SW 1271 (cell line): ENCODE measurements around the gene ZDHHC20.
"Not testable (repeated sequence)": the region's sequence is repeated elsewhere in the genome, so short reads cannot be mapped to it uniquely, and the experiment has no call there.

ENCODE experiments used
- DNase-seq, 2 experiments: peaks; one replicate each; lab custom pipeline; 2025; lab: John Stamatoyannopoulos, UW

Gene ZDHHC20

DNA sequence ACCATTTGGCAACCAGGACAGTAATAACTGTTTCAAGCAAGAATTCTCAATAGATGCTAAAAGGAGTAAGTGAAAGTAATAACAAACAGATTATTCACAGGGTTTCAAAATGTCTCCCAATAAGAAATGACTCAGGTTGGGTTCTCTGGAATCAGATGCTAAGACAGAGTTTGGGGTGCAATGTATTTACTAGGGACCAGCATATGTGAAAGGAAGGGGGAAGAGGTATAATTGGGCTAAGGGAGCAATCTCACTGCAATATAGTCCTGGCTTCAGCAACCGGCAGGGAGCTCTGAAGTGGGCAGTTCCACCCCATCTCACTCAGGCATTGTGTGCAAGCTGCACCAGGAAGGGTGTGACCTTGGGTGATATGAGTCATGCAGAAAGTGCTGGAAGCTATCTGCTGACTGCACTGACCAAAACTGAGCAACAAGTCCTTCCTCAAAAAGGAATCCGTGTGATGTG, 23.4 kb downstream of the ZDHHC20 start:
- peak; percentile 39 to 80 for DNase-seq

DNA sequence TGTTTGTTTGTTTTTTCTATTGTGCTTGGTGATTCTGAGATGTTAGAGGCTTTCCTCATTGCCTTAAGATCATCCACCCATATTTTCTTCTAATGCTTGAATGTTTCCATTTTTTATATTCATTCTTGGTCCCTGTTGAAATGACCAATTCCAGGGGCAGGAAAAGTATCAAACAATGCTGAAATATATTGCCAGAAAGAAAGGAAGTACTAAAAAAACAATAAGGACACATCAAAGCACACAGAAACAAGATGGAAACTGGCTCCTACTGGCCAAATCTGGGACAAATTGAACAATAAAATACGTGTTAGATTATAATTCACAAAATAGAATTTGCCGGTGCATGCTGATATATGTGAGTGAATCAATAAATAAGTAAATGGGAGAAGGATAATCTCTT, 23.9 kb downstream of the ZDHHC20 start:
- no peak for DNase-seq

DNA sequence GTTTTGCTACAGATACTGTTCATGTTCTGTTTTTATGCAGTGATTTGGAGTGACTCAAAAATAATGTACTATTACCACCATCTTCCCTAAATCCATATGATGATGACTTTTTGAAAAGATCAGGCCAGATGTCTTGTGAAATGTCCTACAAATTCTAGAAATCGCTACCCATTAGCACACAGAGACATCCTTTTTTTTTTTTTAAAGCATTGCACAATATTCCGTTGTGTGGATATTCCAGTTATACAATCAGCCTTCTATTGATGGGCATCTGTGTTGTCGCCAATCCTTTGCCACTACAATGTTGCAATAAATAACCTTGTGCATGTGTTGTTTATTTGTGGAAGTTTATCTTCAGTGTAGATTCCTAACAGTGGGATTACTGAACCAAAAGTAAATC, 24.5 kb downstream of the ZDHHC20 start:
- DNase-seq = no peak

DNA sequence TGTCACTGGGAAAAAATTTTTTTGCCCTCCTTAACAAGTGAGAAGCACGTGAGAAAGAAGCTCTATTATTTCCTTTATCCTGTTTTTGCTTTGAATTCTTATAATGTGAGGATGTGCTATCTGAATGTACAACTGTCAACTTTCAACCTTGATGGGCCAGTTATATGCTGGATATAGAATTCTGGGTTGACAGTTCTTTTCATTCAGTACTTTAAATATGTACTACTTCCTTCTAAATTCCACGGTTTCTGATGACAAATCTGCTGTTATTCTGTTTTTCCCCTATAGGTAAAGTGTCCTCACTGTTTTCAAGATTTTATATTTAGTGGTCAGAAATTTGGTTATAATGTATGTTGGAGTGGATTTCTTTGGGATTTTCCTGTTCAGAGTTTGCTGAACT, 29.9 kb downstream of the ZDHHC20 start:
- no peak for DNase-seq

DNA sequence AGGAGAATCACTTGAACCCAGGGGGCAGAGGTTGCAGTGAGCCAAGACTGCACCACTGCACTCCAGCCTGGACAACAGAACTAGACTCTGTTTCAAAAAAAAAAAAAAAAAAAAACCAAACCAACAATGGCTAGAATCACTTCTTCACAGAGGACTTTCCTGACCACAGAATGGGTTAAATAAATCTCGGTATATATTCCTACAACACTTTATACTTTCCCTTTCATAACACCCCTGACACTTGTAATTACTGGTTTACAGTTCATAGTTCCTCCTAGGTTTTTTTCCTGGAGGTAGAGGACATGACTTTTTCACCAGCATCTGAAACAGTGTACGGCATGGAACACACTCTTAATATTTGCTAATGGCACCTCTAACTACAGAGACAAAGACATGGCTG, 31.4 kb downstream of the ZDHHC20 start:
- no peak for DNase-seq

DNA sequence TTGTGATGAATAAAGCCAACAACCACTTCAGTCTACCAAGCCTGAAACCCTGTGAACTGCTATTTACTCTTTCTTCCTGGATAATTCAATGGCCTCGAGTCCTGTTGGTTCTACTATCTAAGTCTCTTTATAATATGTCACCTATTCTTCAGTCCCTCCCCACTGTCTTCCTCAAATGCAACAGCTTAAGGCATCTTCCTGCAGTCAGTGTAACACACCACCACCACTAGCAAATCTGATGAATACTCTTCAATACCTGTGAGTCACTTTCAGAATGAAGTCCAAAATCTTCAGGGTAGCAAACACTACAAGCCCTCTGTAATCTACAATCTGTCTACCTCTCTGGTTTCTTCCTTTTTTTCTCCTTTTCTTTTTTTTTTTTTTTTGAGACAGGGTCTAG, 32.9 kb downstream of the ZDHHC20 start:
- no peak for DNase-seq

DNA sequence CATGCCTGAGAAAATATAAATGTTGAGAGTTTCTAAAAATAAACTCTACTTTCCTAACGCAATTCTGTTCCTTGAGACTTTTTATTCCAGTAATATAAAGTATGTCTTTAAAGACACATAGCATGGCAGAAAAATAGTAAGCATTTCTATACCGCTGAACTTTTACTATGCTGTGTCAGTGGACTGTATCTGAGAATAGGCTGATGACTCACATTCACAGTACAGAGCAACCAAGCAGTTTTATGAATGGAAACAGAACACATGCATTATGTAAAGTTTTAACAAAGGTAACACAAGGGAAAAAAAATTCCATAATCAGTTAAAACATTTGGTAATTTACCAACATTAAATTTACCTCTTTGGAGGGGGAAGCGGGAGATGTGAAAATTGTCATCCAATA, 38.4 kb downstream of the ZDHHC20 start:
- DNase-seq = no peak

DNA sequence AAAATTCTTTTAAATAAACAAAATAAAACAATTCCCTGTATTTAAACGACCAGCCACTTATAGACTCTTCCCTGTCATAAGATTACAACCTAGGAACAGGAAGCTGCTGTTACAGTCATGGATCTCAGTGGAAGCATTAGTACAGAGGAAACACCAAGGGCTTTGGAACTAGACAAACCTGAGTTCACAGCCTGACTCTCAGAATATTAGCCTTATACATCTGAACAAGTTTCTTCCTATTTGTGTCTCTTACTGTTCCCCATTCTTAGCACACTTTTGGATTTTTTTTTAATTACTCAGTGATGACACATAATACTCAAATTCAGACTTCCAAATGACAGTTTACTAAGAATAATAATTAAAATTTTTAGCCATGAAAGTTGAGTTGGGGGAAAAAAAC, 46.1 kb downstream of the ZDHHC20 start:
- DNase-seq = no peak

DNA sequence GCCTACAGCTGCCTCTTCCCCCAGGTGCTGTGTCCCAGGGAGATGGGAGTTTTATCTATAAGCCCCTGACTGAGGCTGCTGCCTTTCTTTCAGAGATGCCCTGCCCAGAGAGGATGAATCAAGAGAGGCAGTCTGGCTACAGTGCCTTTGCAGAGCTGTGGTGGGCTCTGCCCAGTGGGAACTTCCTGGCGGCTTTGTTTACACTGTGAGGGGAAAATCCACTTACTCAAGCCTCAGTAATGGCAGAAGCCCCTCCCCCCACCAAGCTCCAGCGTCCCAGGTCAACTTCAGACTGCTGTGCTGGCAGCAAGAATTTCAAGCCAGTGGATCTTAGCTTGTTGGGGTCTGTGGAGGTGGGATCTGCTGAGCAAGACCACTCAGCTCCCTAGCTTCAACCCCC, 48.6 kb downstream of the ZDHHC20 start:
- peak in 1 of 2 experiments; percentile 2 for DNase-seq

DNA sequence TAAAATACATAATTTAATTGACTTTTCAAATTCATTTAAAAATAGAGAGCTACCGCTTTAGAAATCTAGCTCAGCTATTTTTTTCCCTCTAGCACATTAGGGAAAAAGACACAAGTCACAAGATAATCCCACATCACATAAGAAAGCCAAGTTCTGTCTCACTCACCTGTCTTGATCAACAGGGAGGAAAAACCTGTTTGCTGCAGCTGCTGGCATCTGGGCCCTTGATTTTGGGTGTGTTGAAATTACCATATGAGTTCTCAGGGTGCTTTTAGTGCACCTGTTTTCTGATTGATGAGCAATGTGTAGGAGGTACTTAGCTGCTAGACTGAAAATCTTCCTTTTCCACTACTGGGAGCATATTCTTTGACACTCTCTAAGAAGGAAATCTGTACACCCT, 53.8 kb downstream of the ZDHHC20 start:
- no peak for DNase-seq

DNA sequence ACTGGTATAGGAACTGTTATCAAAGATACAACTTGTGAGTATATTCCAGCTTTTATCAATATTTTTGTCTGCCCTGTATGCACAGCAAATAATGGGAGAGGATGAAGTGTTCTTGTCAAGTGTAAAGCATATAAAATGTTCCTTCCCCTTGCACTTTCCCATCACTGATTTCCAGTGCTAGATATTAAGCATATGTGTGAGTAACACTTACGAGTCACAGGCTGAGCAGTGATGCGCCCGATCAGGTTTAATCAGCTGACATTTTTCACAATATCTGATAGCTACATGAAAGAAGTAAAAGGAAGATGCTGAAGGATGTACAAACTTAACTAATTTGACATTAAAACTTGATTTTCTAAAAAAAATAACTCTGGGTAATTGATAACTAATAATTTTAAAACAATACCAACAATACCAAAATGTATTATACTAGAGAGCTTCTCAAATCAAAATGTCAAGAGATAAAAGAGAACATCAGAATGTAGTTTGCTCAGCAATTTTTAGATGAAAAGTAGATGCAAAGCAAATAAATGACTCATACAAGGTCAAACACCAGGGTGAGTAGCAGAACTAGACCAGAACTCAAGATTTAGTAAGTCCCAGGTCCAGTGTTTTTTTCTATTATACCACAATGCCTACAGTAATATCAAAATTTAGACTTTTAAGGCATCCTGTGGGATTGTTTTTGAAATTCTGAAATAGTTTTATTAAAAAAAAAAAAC, 56.4 kb downstream of the ZDHHC20 start:
- DNase-seq = peak in 1 of 2 experiments; percentile 3

DNA sequence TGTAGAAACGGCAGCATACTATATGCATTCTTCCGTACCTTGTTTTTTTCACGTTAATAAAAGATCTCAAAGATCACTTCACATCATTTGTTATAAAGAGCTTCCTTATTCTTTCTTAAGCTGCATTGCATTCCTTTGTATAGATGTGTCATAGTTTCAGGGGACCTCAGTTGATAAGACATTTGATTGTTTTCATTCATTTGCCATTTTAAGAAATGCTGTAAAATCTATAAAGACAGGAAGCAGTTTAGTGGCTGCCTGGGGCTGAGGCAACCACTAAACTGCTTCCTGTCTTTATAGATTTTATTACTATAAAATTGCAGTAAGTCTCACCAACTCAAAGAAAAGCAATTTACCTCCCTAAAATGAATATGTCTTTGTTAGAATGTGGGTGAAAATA, 59.4 kb downstream of the ZDHHC20 start:
- DNase-seq = peak in 1 of 2 experiments; percentile 13

DNA sequence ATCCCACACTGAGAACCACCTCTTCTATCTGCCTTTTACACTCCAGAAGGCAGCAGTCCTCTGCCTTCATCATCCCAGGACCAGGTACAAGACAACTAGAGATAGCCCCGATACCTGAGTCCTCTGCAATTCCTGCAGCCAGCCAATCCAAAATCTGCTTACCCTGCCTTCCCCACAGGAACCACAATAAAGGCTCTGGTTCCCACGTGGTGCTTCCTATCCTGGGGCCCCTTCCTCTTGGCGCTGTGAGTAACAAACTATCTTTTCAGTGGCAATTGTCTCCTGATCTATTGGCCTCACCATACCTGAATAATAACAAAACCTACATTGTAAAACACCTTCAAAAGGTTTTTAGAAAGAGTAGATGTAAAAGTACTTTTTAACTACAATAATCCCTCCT, 63.1 kb downstream of the ZDHHC20 start:
- DNase-seq = no peak

DNA sequence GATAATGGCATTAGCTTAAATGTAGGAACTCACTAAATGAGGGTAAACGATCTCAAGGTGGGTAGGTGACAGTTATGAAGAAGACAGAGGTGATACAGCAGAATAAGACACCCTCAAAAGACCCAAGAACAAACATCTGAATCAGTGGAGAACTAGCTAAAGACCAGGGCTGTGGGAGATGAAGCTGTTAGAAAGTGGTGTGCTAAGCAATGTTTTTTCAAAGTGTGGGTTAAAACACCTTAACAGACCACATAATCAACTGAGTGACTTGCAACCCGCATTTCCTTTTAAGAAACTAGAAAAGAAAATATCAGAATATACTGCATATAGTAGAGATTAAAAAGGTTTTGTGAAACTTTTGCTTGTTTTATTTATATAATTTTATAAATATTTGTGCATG, 70.0 kb downstream of the ZDHHC20 start:
- no peak for DNase-seq

DNA sequence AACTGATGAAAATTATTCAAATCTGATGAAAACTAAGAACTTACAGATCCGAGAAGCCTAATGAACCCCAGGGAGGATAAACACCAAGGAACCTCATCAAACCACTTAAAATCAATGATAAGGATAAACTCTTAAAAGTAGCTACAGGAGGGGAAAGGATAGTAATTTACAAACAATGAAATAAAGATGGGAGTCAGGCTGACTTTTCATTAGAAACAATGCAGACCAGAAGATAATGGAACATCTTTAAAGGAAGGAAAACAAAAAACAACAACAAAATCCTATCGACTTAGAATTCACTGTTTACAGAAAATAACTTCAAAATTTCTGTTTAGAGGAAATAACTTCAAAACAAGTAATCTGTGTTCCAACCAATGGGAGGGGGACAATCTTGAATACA, 73.4 kb downstream of the ZDHHC20 start:
- no peak for DNase-seq

DNA sequence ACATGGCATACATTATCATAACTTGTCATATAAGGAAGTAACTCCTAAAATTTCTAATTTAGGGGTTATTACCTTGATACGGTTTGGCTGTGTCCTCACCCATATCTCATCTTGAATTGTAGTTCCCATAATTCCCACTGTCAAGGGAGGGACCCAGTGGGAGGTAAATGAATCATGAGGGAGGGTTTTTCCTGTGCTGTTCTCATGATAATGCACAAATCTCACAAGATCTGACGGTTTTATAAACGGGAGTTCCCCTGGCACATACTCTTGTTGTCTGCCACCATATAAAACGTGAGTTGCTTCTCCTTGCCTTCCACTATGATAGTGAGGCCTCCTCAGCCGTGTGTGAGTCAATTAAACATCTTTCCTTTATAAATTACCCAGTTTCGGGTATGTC, 76.0 kb downstream of the ZDHHC20 start:
- DNase-seq = no peak

DNA sequence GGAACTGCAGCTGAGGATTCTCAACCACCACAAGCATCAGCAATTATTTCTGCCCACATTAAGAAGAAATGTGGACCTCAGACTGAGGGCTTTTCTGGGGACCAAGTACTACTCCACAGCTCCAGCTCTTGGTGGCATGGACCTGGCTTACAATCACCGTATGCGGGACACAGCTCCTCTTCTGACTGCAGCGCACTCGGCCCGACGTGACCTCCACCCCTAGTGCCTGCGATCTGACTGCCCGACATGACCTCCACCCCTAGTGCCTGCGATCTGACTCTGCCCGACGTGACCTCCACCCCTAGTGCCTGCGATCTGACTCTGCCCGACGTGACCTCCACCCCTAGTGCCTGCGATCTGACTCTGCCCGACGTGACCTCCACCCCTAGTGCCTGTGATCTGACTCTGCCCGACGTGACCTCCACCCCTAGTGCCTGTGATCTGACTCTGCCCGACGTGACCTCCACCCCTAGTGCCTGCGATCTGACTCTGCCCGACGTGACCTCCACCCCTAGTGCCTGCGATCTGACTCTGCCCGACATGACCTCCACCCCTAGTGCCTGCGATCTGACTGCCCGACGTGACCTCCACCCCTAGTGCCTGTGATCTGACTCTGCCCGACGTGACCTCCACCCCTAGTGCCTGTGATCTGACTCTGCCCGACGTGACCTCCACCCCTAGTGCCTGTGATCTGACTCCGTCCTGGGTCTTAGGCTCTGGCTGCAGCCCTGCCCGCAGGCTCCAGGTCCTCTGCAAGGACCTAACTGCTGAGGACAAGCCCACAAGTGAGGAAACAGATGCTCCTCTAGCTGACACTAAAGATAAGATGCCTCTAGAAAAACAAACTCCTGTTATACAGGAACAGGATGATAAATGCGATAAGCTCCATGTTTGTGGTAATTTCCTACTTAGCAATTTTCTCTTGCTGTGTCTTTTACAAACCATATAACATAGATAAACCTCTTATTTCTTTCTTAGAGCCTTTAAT, 81.8 kb downstream of the ZDHHC20 start:
- DNase-seq = not testable (repeated sequence)

DNA sequence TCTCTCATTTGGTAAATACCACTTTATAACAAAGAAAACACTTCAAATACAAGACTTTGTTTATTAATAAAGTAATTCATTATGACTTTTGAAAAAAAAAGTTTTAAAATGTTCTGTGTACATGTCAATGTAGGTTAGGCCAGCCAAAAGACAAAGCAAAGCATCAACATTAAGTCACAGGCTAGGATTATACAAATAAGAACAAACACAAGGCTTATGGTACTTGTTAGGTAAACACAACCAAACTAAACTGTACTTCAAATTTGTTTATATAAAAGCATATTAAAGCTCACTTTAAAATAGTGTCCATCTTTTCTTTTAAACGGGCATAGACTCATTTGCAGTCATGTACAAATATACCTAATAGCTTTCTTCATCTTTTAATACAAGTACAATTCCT, 86.6 kb downstream of the ZDHHC20 start:
- no peak for DNase-seq

DNA sequence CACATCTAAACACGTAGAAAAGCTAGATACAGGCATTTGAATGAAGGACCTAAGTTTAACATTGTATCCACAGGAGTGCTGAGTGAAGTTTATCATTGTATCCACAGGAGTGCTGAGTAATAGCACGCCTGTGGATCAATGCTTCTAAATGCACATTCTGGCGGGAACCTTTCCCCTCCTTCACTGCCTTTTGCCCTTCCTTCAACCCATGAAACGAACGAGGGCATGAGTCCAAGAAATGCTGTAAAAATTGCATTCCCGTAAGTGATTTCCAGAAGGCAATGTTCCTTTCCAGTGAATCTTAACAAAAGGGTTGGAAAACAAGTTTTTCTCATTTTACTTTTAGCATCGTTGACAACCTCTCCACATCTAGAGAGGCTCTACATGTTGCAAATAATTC, 88.1 kb downstream of the ZDHHC20 start:
- no peak for DNase-seq

DNA sequence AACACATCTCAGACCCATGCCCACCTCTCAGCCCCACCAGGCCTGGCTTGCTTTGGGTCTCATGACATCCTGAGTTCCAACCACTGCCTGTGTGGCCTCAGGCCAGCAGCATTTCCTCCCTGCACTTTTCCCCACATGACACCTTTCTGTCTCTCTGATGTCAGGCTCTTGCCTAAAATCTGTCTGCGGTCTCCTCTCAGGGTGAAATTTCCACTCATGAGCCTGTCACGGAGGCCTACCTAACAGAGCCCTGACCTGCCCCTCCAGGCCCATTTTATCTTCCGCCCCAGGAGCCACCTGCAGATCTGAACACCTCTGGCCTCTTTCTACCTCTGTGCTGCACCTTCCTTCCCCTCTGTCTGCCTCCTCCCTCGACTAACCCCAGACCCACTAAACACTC, 93.5 kb downstream of the ZDHHC20 start:
- DNase-seq = no peak

DNA sequence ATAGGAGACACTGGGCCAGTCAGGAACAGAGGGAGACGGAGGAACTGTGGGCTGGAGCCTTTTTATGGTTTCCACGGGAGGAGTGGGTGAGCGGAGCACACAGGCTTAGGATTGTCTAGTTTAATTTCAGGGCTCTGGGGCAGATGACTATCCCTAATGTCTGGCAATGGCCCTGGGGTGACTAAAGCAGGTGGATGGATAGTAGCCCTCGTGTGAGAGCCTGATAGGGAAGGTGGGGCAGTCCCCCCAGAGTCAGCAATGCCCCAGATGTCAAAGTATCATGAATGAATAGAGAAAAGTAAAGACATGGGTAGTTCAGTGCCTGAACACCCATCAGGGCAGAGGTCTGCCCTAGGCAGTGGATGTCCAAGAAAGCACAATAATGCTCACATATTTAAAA, 94.2 kb downstream of the ZDHHC20 start:
- no peak for DNase-seq

DNA sequence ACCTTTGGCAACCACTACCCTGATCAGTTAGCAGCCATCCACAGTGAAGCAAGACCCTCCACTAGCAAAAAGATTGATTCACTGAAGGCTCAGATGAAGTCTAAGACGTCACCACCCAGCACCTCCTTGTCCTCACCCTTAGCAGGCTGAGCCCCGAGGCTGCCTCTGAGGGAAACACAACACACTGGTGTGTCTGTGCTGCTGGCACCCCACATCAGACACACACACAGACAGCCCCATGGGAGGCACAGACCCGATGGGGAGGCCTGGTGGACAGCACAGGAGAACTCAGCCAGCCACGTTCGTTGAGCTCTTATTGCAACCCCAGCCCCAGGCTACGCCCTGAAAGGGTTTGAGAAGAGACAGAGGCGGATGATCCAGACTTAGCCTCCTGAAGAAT, 94.7 kb downstream of the ZDHHC20 start:
- DNase-seq = no peak

DNA sequence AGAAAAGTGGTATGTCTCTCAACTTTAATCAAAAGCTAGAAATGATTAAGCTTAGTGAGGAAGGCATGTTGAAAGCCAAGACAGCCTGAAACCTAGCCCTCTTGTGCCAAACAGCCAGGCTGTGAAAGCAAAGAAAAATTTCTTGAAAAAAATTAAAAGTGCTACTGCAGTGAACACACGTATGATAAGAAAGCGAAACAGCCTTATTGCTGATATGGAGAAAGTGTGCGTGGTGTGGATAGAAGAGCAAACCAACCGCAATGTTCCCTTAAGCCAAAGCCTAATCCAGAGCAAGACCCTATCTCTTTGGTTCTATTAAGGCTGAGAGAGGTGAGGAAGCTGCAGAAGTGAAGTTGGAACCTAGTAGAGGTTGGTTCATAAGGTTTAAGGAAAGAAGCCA, 96.4 kb downstream of the ZDHHC20 start:
- DNase-seq = no peak
